Spleen (tissue), 7 donors: ENCODE measurements around the gene SRP72.

ENCODE experiments used
- CTCF ChIP-seq, 11 experiments: fragments of 200-600 bp in 7 of 11; fragments of 450-650 bp in 4 of 11; sonication (generic) in 4 of 11; IDR thresholded peaks in 8 of 11; conservative IDR thresholded peaks in 3 of 11; 1 replicate in 7 of 11; 2 replicates in 4 of 11; pipeline versions ENCODE4 v1.4.0 to v1.8.0; 2016 to 2021; ENCODE audit warnings: antibody characterized with exemption in 11 of 11, inconsistent platforms in 4 of 11, mild to moderate bottlenecking in 1 of 11
- POLR2A ChIP-seq, 3 donors: fragments of 450-650 bp; IDR thresholded peaks; one replicate each; pipeline ENCODE4 v1.5.1; 2017; ENCODE audit warnings: antibody characterized with exemption in 3 of 3, mild to moderate bottlenecking in 1 of 3
- donor health status: DM: no; HTN: no; CAD: no; lungs with moderate emphysema.
- donor health status: DM: no; HTN: no; CAD: no.
- donor health status: DM: no; HTN: no; CAD: no.

GRCh38 chr4:56477192-56477702 lies 9.8 kb downstream of the SRP72 start:
- TF ChIP-seq CTCF (IDR thresholded peaks at IDR 0.05 in 8 of 11, conservative IDR thresholded peaks at IDR 0.05 in 3 of 11): no peak
- TF ChIP-seq POLR2A (IDR thresholded peaks at IDR 0.05): no peak
